Smooth muscle cell (in vitro differentiated cells): ENCODE data around the gene ZFP90. TPM values are rescaled to one million over a fixed set of nuclear protein-coding genes. Genes with fewer than 3 reads are reported as not detected.

ENCODE experiments used
- DNase-seq: peaks from one replicate; lab custom pipeline; 2025; ENCODE audit not compliant: unreplicated experiment; lab: John Stamatoyannopoulos, UW
- H2AFZ ChIP-seq: fragments of 200-600 bp; sonication (generic); 2 replicates; pipeline ENCODE4 v1.6.0; 2016; ENCODE audit warnings: antibody characterized with exemption, low read depth, mild to moderate bottlenecking
- H3F3A ChIP-seq: fragments of 200-600 bp; sonication (generic); 2 replicates; pipeline ENCODE4 v1.6.0; 2017; ENCODE audit warnings: antibody characterized with exemption, low read depth
- H3K27ac ChIP-seq: fragments of 200-600 bp; sonication (generic); 2 replicates; pipeline ENCODE4 v1.5.1; 2016; ENCODE audit warnings: low read depth, mild to moderate bottlenecking
- H3K27me3 ChIP-seq: fragments of 200-600 bp; sonication (generic); 2 replicates; pipeline ENCODE4 v1.6.1; 2016; ENCODE audit warnings: low read depth, mild to moderate bottlenecking
- H3K36me3 ChIP-seq: fragments of 200-600 bp; sonication (generic); 2 replicates; pipeline ENCODE4 v1.5.1; 2016; ENCODE audit warnings: low read depth
- H3K4me1 ChIP-seq: fragments of 200-600 bp; sonication (generic); 2 replicates; pipeline ENCODE4 v1.5.1; 2016; ENCODE audit warnings: low read depth
- H3K4me2 ChIP-seq: fragments of 200-600 bp; sonication (generic); 2 replicates; pipeline ENCODE4 v1.6.0; 2016; ENCODE audit warnings: mild to moderate bottlenecking
- H3K4me3 ChIP-seq: fragments of 200-600 bp; sonication (generic); 2 replicates; pipeline ENCODE4 v1.5.1; 2016; ENCODE audit warnings: mild to moderate bottlenecking
- H3K79me2 ChIP-seq: fragments of 200-600 bp; sonication (generic); 2 replicates; pipeline ENCODE4 v1.6.0; 2016; ENCODE audit warnings: low read depth, mild to moderate bottlenecking
- H3K9ac ChIP-seq: fragments of 200-600 bp; sonication (generic); 2 replicates; pipeline ENCODE4 v1.6.0; 2016; ENCODE audit warnings: low read depth
- H3K9me3 ChIP-seq: fragments of 200-600 bp; sonication (generic); replicated peaks from 2 replicates; pipeline ENCODE4 v1.5.1; 2016; ENCODE audit warnings: low read depth
- H4K20me1 ChIP-seq: fragments of 200-600 bp; sonication (generic); 2 replicates; pipeline ENCODE4 v1.6.0; 2016; ENCODE audit warnings: low read depth
- WGBS: methylation state at CpG from one replicate; pipeline ENCODE4 v1.1.7; 2016; ENCODE audit warnings: low lambda C conversion rate; 5-methylcytosine and 5-hydroxymethylcytosine counted together
- polyA plus RNA-seq: library from polyadenylated mRNA; unstranded; fragments of >200 nt; fragmentation: Nextera tagmentation; extraction: Ambion mirVana; gene quantifications from 2 replicates; pipeline ENCODE4 v1.2.1, GENCODE V29; 2016
- total RNA-seq: library from RNA; depleted of rRNA; stranded (reverse); fragments of >200 nt; gene quantifications from 2 replicates; pipeline ENCODE4 v1.2.3, GENCODE V29; 2014
- TF ChIP-seq, protein P1 (sequence below): fragments of 200-600 bp; sonication (generic); IDR thresholded peaks from 2 replicates; pipeline ENCODE4 v1.5.1; 2017; ENCODE audit warnings: borderline replicate concordance, mild to moderate bottlenecking, antibody characterized with exemption; ENCODE audit not compliant: insufficient read depth, poor library complexity, severe bottlenecking

Gene ZFP90
- total and polyA plus RNA-seq, 2 experiments from 2014 or later, result 14.9 to 35.1 TPM

DNA sequence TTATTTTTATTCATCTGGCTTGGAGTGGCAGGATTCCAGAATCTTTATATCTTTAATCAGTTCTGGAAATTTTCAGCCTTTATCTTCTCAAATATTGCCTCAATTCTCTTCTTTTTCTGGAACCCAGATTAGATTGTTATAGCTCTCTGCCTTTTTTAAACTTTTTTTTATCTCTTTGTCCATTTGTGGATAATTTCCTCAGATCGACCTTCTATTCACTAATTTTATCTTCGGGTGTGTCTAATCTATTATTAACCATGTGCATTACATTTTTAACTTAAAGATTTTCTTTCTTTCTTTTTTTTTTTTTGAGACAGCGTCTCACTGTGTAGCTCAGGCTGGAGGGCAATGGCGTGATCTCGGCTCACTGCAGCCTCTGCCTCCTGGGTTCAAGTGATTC is 5.2 kb upstream of the ZFP90 start:
- Histone ChIP-seq H3K9ac (no peak overlapping the region), H3K27ac (no peak overlapping the region), H3K79me2 (peaks cover 5% of the 10 kb centered on the region), H3F3A (no peaks in the 10 kb centered on the region), H4K20me1 (no peaks in the 10 kb centered on the region), H3K4me1 (peaks cover 6% of the 10 kb centered on the region), H3K4me3 (no peak overlapping the region), H3K36me3 (no peaks in the 10 kb centered on the region), H3K27me3 (no peaks in the 10 kb centered on the region), H3K9me3 (no peaks in the 10 kb centered on the region), H3K4me2 (no peak overlapping the region), H2AFZ (no peak overlapping the region)
- DNase-seq, result no peak
- 94% methylated on average over 5 of the region's 5 CpGs for WGBS
- TF ChIP-seq, protein P1, sequence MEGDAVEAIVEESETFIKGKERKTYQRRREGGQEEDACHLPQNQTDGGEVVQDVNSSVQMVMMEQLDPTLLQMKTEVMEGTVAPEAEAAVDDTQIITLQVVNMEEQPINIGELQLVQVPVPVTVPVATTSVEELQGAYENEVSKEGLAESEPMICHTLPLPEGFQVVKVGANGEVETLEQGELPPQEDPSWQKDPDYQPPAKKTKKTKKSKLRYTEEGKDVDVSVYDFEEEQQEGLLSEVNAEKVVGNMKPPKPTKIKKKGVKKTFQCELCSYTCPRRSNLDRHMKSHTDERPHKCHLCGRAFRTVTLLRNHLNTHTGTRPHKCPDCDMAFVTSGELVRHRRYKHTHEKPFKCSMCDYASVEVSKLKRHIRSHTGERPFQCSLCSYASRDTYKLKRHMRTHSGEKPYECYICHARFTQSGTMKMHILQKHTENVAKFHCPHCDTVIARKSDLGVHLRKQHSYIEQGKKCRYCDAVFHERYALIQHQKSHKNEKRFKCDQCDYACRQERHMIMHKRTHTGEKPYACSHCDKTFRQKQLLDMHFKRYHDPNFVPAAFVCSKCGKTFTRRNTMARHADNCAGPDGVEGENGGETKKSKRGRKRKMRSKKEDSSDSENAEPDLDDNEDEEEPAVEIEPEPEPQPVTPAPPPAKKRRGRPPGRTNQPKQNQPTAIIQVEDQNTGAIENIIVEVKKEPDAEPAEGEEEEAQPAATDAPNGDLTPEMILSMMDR, result no peak

GRCh38 chr16:68535331-68535730 is 3.8 kb upstream of the ZFP90 start:
- Histone ChIP-seq H3K36me3 (no peaks in the 10 kb centered on the region), H3K4me3 (no peak overlapping the region), H3K4me1 (peaks cover 6% of the 10 kb centered on the region), H3K4me2 (no peak overlapping the region), H2AFZ (no peak overlapping the region), H3K79me2 (peaks cover 11% of the 10 kb centered on the region), H3K27me3 (no peaks in the 10 kb centered on the region), H3K27ac (no peak overlapping the region), H3K9me3 (no peaks in the 10 kb centered on the region), H4K20me1 (no peaks in the 10 kb centered on the region), H3K9ac (no peak overlapping the region), H3F3A (no peaks in the 10 kb centered on the region)
- TF ChIP-seq, protein P1, result no peak
- no peak for DNase-seq
- 64% methylated on average over 1 of the region's 1 CpG for WGBS

DNA sequence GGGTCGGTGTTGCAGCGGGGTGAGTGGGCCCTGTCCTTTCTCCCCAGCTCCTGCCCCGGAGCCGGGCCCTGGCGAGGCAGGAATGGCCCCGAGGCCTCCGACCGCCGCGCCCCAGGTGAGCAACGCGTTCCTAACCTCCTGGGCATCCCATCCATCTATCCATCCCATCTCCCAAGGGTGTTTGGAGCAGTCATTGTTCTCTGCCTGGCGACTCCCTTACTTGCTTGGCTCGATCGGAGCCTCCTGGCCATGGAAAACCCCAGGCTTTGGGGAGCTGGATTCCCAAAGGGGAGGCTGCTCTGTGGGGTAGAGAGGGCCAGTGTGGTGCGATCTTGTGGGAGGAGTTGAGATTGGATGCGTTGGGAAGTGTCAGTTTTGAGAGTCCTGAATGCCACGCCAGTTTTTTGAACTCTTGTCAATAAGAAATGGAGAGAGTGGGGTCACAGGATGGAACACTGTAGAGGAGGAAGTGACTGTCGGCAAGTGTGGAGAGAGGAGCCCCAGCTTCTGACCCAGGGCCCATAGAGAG is 684 bp downstream of the ZFP90 start:
- TF ChIP-seq, protein P1, result no peak
- no peaks in the 10 kb centered on the region for H3K9me3 ChIP-seq

GRCh38 chr16:68548947-68549346 is 9.9 kb downstream of the ZFP90 start:
- Histone ChIP-seq H3K36me3 (peaks cover 74% of the 10 kb centered on the region), H3K4me3 (no peak overlapping the region), H3K4me2 (no peak overlapping the region), H3K79me2 (peaks cover 38% of the 10 kb centered on the region), H3K27ac (no peak overlapping the region), H3K9ac (no peak overlapping the region), H4K20me1 (no peaks in the 10 kb centered on the region), H2AFZ (no peak overlapping the region), H3K9me3 (peaks cover 27% of the 10 kb centered on the region), H3K27me3 (no peaks in the 10 kb centered on the region), H3K4me1 (no peaks in the 10 kb centered on the region), H3F3A (no peaks in the 10 kb centered on the region)
- TF ChIP-seq, protein P1, result no peak
- 98% methylated on average over 4 of the region's 4 CpGs for WGBS
- DNase-seq, result no peak

More for the DNA sequence above, 684 bp downstream of the ZFP90 start:
- Histone ChIP-seq H3K36me3 (peaks cover 17% of the 10 kb centered on the region), H3F3A (no peaks in the 10 kb centered on the region), H3K27me3 (no peaks in the 10 kb centered on the region), H2AFZ (peak overlapping the region; percentile 76), H3K4me3 (peak overlapping the region; percentile 98), H3K9ac (peak overlapping the region; percentile 67), H3K4me1 (peaks cover 3% of the 10 kb centered on the region), H4K20me1 (no peaks in the 10 kb centered on the region), H3K4me2 (peak overlapping the region; percentile 92), H3K27ac (no peak overlapping the region), H3K79me2 (peaks cover 35% of the 10 kb centered on the region)
- 5% methylated on average over 12 of the region's 19 CpGs for WGBS
- DNase-seq, result no peak
